ENCODE data around the gene FGGY. TPM values are rescaled to one million over a fixed set of nuclear protein-coding genes. Genes with fewer than 3 reads are reported as not detected.

Gene FGGY
- total RNA-seq, 1 experiment from 2014 or later = 12.0 TPM

DNA sequence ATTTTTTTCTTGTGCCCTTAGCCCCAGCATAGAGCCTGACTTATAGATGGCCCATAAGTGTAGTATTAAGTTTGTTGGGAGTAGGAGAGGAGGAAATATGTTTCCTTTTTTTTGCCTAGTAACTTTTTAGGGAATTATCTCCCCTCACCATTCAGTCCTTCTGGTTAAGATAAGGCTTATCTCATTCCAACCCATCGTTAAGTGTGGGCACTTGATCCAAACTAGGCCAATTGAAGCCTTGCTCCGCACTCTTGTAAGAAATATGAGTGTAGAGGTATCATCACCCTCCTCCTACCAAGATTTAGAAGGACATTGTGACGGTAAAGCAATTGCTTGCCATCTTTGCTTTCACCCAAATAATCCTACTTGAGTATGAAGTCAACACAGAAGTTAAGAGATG lies 8.8 kb upstream of the FGGY start:
- no peak overlapping the region for H3K27ac Mint-ChIP-seq
- no peak for DNase-seq (ENCODE audit: low spot score)
- no peak for ATAC-seq
- peaks cover 5% of the 10 kb centered on the region; the same call in 1 of the 2 replicates for H3K4me1 Mint-ChIP-seq
- POLR2A ChIA-PET = no interaction called here
- H3K27me3 Mint-ChIP-seq (ENCODE audit: low read depth) = no peaks in the 10 kb centered on the region
- H3K36me3 Mint-ChIP-seq = no peaks in the 10 kb centered on the region
- no peaks in the 10 kb centered on the region for H3K9me3 Mint-ChIP-seq
- CTCF ChIA-PET = no interaction called here
- no peak overlapping the region for H3K4me3 Mint-ChIP-seq
- no peak for TF ChIP-seq CBFB (CRISPR knock-in tag; IDR thresholded peaks at IDR 0.05; ENCODE audit: low read depth)
- no peak for TF ChIP-seq ZNF532 (CRISPR knock-in tag; IDR thresholded peaks at IDR 0.05; ENCODE audit: borderline replicate concordance)
- no peak for TF ChIP-seq ZNF219 (CRISPR knock-in tag; IDR thresholded peaks at IDR 0.05; ENCODE audit: borderline replicate concordance)
- TF ChIP-seq SP1 (CRISPR knock-in tag; conservative IDR thresholded peaks at IDR 0.05) = no peak
- no peak for TF ChIP-seq AFF4 (CRISPR knock-in tag; IDR thresholded peaks at IDR 0.05; ENCODE audit: borderline replicate concordance)
- TF ChIP-seq, protein P1, sequence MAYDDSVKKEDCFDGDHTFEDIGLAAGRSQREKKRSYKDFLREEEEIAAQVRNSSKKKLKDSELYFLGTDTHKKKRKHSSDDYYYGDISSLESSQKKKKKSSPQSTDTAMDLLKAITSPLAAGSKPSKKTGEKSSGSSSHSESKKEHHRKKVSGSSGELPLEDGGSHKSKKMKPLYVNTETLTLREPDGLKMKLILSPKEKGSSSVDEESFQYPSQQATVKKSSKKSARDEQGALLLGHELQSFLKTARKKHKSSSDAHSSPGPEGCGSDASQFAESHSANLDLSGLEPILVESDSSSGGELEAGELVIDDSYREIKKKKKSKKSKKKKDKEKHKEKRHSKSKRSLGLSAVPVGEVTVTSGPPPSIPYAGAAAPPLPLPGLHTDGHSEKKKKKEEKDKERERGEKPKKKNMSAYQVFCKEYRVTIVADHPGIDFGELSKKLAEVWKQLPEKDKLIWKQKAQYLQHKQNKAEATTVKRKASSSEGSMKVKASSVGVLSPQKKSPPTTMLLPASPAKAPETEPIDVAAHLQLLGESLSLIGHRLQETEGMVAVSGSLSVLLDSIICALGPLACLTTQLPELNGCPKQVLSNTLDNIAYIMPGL (CRISPR knock-in tag; IDR thresholded peaks at IDR 0.05) = no peak
- TF ChIP-seq, protein P2, sequence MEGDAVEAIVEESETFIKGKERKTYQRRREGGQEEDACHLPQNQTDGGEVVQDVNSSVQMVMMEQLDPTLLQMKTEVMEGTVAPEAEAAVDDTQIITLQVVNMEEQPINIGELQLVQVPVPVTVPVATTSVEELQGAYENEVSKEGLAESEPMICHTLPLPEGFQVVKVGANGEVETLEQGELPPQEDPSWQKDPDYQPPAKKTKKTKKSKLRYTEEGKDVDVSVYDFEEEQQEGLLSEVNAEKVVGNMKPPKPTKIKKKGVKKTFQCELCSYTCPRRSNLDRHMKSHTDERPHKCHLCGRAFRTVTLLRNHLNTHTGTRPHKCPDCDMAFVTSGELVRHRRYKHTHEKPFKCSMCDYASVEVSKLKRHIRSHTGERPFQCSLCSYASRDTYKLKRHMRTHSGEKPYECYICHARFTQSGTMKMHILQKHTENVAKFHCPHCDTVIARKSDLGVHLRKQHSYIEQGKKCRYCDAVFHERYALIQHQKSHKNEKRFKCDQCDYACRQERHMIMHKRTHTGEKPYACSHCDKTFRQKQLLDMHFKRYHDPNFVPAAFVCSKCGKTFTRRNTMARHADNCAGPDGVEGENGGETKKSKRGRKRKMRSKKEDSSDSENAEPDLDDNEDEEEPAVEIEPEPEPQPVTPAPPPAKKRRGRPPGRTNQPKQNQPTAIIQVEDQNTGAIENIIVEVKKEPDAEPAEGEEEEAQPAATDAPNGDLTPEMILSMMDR (IDR thresholded peaks at IDR 0.05) = no peak
- TF ChIP-seq SOX15 (CRISPR knock-in tag; IDR thresholded peaks at IDR 0.05) = no peak
- no peak for TF ChIP-seq NR3C1 (CRISPR knock-in tag; conservative IDR thresholded peaks at IDR 0.05; ENCODE audit: low read depth)
- TF ChIP-seq, protein P3, sequence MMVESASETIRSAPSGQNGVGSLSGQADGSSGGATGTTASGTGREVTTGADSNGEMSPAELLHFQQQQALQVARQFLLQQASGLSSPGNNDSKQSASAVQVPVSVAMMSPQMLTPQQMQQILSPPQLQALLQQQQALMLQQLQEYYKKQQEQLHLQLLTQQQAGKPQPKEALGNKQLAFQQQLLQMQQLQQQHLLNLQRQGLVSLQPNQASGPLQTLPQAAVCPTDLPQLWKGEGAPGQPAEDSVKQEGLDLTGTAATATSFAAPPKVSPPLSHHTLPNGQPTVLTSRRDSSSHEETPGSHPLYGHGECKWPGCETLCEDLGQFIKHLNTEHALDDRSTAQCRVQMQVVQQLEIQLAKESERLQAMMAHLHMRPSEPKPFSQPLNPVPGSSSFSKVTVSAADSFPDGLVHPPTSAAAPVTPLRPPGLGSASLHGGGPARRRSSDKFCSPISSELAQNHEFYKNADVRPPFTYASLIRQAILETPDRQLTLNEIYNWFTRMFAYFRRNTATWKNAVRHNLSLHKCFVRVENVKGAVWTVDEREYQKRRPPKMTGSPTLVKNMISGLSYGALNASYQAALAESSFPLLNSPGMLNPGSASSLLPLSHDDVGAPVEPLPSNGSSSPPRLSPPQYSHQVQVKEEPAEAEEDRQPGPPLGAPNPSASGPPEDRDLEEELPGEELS (CRISPR knock-in tag; IDR thresholded peaks at IDR 0.05) = no peak
- no peak for TF ChIP-seq ZNF138 (CRISPR knock-in tag; conservative IDR thresholded peaks at IDR 0.05)
- no peak for TF ChIP-seq RORB (CRISPR knock-in tag; IDR thresholded peaks at IDR 0.05)
- TF ChIP-seq ZNF263 (CRISPR knock-in tag; IDR thresholded peaks at IDR 0.05; ENCODE audit: low read depth) = no peak
- no peak for TF ChIP-seq NFATC4 (CRISPR knock-in tag; IDR thresholded peaks at IDR 0.05)
- TF ChIP-seq, protein P4, sequence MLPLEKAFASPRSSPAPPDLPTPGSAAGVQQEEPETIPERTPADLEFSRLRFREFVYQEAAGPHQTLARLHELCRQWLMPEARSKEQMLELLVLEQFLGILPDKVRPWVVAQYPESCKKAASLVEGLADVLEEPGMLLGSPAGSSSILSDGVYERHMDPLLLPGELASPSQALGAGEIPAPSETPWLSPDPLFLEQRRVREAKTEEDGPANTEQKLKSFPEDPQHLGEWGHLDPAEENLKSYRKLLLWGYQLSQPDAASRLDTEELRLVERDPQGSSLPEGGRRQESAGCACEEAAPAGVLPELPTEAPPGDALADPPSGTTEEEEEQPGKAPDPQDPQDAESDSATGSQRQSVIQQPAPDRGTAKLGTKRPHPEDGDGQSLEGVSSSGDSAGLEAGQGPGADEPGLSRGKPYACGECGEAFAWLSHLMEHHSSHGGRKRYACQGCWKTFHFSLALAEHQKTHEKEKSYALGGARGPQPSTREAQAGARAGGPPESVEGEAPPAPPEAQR (CRISPR knock-in tag; IDR thresholded peaks at IDR 0.05) = no peak
- no peak for TF ChIP-seq STAT6 (CRISPR knock-in tag; conservative IDR thresholded peaks at IDR 0.05; ENCODE audit: low read depth)
- TF ChIP-seq NR2C2 (CRISPR knock-in tag; IDR thresholded peaks at IDR 0.05) = no peak
- no peak for TF ChIP-seq MLX (CRISPR knock-in tag; IDR thresholded peaks at IDR 0.05)
- no peak for TF ChIP-seq GRHL2 (CRISPR knock-in tag; IDR thresholded peaks at IDR 0.05; ENCODE audit: insufficient replicate concordance, severe bottlenecking)

All from WTC11 (cell line).